HG02840 (cell line): ENCODE results near the gene SMCO4.

Experiments
- ATAC-seq: cut with Tn5 transposase; IDR thresholded peaks from one replicate; pipeline ENCODE4 v1.9.1; 2021; ENCODE audit warnings: mild to moderate bottlenecking, moderate library complexity, moderate number of reproducible peaks; ENCODE audit not compliant: unreplicated experiment, low FRiP score

Gene SMCO4

DNA sequence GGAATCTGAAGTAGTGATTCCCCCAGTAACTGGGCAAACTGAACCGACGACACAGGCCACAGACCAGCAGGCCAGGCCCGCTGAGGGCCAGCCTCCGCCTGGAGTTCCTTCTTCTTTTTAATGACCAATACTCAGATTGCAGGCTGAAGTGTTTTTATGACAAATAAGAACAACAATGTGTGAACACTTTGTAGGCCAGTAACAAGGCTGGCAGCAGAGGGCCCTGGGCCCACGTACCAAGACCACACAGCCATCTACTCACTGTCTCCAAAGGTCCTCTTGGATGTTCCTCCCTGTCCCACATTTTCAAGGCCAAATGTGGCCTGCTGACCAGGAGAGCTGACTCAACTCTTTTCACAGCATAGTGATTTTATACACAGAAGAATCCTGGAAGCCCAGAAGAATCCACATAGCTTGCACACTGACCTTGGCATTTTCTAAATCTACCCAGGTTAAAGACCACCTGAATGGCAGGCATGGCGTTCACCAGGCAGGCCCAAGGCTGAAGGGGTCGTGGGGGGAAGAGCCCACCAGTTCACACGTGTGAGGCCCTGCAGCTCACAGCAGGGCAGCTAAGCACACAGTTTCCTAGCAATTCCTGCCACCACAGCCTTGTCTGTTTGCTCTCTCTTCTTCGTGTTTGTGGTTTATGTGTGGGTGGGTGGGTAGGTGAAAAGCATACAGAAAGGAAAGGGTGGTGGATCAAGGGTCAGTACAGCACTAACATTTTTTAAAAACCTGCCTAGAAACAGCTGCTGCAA is 13.3 kb downstream of the SMCO4 start:
- ATAC-seq: no peak

- no peak for ATAC-seq
These were observed 14.2 kb downstream of the SMCO4 start for GRCh38 chr11:93528757-93529645.

DNA sequence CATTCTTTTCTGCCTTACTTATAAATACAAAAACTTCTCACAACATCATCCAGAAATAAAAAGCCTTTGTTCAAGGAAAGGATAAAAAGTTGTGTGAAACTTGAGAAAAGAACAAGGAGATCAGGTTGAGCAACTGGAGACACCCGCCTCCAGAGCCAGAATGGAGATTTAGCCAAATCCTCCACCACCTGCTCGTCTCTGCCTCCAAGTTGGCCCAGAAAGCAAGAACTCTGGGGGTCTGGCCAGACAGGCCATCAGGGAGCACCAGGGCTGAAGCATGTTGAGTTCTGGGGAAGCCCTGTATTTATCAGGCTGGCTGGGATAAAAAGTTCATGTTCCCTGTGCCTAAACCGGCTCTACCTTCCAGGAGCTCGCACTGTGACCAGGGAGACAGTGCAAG is 14.9 kb downstream of the SMCO4 start:
- no peak for ATAC-seq

DNA sequence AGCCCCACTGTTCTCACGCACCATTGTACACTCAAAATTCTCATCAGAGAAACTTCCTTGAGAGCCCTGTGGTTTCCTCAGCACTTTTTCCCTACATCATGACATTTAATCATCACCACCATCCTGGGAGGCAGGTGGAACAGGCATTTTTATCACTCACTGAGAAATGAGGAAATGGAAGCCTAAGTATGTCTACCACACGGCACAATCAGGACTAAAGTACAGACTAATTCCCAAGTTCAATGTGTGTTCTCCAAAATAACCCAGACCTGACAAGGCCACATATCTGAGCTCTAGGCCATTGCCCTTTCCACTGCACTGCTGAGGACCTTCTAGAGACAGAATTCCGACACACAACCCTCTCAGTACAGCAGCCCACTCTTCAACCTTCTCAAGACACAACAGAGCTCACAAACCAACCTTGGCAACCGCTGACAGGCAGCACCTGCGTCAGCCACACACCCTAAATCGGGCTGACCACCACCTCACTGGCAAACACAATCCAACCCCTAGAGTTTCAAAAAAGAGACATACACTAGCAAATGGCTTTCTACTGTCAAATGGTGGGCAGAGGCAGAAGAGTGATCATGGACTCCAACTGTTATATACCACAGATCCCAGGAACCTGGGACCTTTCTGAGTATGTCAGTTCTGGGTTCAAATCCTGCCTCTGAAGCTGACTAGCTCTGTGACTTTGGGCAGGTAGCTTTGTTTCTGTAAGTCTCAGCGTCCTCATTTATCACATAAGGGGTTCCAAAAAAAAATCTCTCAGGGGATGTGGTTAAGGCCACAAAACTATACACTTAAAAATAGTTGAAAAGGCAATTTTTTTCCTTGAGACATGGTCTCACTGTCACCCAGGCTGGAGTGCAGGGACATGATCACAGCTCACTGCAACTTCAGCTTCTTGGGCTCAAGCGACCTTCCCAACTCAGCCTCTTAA is 16.3 kb downstream of the SMCO4 start:
- no peak for ATAC-seq

- ATAC-seq: no peak
These were observed 16.9 kb downstream of the SMCO4 start for GRCh38 chr11:93526346-93526633.

- ATAC-seq: peak; percentile 33
These were observed 17.4 kb downstream of the SMCO4 start for GRCh38 chr11:93525601-93526345.

DNA sequence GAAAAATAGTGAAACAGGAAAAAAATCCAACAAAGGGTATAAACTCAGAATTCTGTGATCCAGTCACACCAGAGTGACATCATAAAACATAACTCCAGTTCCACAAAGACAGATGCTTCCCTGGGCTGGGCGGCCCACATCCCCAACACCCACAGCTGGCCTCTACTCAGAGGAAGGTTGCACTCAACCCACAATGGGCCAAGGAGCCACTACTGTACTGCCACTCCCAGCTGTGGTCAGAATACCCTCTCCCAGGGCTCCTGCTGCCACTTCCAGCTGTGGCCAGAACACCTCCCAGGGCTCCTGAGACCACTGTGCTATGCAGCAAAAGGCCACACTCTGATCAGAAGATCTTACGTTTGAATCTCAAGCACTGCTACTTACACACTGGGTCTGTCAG is 18.3 kb downstream of the SMCO4 start:
- ATAC-seq: no peak

GRCh38 chr11:93524173-93524536 is 19.0 kb downstream of the SMCO4 start:
- no peak for ATAC-seq

DNA sequence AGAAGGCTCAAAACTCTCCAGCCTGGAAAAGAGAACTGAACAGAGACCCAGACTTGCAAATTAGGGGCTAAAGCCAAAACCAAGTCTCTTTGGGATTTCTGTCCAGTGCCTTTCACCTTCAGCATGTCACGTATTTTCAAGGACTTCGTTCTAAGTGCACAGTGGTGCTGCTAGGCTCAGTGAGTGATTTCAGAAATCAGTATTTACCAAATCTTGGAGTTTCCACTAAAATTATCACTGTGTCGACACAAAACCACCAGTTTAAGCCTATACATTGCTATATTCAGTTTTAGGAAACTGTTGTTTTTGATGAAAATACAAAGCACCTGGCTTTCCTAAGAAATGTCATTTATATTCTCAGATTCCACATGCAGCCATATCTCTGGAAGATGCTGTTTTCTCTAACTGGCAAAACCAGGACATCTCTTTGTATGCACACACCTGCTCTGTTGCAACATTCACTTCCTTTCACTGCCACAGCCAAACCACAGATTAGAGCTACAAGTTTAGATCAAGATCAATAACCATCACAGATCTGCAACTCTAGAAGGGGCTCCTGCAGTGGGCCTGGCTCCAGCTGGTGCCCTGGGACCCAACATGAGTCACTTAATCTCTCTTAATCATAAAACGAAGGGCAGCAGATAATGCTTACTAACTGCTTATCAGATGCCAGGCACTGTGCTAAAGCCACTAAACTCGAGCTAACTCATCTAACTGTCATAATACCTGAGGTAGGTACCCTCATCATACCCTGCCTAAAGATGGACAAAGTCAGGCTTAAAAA is 22.3 kb downstream of the SMCO4 start:
- ATAC-seq: no peak

GRCh38 chr11:93519179-93519578 is 24.0 kb downstream of the SMCO4 start:
- no peak for ATAC-seq

DNA sequence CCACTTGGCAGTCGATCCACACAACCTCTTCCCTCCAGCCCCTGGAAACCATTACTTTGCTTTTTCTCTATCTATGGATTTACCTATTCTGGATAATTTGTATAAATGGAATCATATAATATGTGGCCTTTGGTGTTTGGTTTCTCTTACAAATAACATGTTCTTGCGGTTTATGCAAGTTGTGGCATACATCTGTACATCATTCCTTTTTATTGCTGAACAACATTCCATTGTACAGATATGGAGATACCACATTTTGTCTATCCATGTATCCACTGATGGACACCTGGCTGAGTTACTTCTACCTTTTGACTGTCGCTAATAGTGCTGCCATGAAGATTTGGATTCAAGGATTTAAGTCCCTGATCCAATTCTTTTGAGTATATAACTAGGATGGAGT is 25.1 kb downstream of the SMCO4 start:
- ATAC-seq: no peak

DNA sequence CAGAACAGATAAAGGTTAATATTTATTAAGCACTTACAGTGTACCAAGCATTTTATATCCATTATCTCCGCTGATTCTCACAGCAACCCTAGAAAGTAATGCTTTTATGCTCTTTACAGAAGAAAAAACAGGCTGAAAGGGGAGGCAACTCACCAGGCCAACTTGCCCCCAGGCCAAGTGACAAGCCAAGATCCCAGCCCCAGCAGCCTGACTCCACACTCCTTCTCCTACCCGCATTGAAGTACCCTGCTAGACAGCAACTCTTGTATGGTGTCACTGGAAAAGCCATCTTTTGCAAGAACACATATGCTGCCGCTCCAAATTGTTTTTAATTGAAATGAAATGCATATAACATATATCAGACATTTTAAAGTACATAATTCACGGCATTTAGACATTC is 25.6 kb downstream of the SMCO4 start:
- no peak for ATAC-seq

- ATAC-seq: no peak
These were observed 26.1 kb downstream of the SMCO4 start for GRCh38 chr11:93517041-93517440.

- ATAC-seq: no peak
These were observed 27.7 kb downstream of the SMCO4 start for GRCh38 chr11:93515441-93516025.

DNA sequence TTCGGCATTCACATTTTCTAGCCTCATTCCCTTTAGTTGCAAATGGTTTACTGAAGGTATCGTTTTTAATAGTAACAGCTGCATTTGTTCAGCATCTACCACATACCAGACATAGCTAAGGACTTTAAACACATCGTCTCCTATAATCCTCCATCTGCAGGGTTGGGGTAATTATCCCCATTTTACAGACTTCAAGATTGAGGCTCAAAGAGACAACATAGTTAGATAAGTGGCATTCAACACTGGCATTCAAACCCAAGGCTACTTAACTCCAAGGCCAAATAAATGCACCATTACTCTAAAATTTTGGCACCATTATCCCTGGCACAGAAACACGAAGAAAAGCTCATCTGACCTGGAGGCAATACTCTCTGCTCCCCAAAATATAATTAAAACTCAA is 28.5 kb downstream of the SMCO4 start:
- ATAC-seq: no peak

DNA sequence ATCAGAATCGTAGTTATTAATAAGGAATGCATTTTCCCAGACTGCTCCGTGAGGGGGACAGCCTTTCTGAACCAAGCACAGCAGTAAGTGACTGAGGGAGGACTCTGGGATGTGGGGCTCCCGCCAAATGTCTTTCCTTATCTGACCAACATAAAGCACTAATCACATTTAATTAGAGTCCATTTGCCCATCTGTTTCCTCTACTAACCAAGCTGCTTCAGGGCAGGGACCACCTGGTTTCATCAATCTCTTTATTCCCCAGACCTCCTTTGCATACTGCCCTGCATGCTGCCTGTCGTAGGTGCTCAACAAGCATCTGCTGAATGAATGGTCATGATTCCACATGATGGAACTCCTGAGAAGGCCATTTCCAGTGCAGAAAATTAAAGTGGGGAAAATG is 29.4 kb downstream of the SMCO4 start:
- ATAC-seq: no peak

DNA sequence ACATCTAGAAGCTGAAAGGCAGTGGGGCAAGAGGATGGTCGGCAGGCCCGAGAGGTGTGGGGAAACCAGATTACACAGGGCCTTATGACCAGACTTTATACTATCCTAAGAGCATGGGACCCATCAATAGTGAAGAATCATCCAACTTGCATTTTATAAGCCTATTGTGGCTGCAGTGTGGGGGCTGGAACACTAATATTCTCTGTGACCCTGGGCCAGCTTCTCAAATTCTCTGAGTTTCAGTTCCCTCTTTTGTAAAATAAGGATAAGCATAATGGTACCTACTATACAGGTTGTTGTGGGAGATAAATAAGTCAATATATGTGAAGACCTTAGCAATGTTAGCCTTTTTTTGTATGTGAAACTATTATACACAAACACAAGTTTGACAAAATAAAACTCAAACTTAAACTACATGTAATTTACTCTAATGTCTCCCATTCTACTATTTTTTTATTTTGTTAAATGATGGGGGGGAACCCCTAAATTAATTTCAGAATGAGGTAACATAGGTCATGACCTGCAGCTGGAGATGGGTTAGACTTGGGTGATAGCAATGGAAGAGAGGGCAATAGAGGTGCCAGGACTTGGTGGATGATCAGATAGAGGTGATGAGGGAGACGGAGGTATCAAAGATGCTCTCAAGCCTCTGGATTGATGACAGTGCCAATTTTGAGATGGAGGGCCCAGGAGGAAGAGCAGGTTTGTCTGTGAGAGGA is 30.1 kb downstream of the SMCO4 start:
- peak; percentile 55 for ATAC-seq

DNA sequence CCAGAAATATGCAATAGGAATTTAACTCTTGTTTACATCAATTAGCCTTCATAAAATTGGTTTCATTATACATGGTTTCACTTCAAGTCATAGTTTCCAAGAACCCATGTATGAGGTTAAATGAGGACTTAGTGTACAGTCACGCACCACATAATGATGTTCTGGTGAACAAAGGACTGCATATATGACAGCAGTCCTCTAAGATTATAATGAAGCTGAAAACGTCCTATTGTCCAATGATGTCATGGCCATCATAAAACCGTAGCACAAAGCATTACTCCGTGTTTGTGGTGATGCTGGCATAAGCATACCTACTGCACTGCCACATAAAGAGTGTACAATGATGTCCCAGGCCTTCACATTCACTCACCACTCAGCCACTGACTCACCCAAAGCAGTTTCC is 31.1 kb downstream of the SMCO4 start:
- peak; percentile 90 for ATAC-seq
